B cell (primary cell): Measurements from ENCODE around the gene KATNB1. TPM values are rescaled to one million over a fixed set of nuclear protein-coding genes. Genes with fewer than 3 reads are reported as not detected.

ENCODE experiments used
- ATAC-seq: fragments of 200-7000 bp; cut with Tn5 transposase; one replicate; pipeline ENCODE4 v1.10.0; 2021; ENCODE audit warnings: low read depth, mild to moderate bottlenecking, moderate number of reproducible peaks, moderate library complexity
- CTCF ChIA-PET: fragments of 350-600 bp; sonication (Branson Sonifier 250); formaldehyde crosslinking; loops from one replicate; lab custom pipeline; 2021; ENCODE audit warnings: antibody characterized with exemption, inconsistent platforms; lab: Charles Lee
- POLR2A ChIA-PET: fragments of 350-600 bp; sonication (Branson Sonifier 250); formaldehyde crosslinking; loops from one replicate; lab custom pipeline; 2021; ENCODE audit warnings: antibody characterized with exemption; lab: Charles Lee
- DNase-seq: peaks from one replicate; pipeline ENCODE4 v3.0.0; 2013
- H2AFZ ChIP-seq: 2 replicates; pipeline ENCODE4 v1.6.1; 2012; ENCODE audit warnings: mild to moderate bottlenecking, low read depth, low read length; ENCODE audit not compliant: insufficient read depth, poor library complexity, severe bottlenecking
- H3K27ac ChIP-seq, 2 donors: 1 replicate in 1 of 2; 2 replicates in 1 of 2; pipeline ENCODE4 v1.5.1; 2012 to 2013; ENCODE audit warnings: low read length in 2 of 2, mild to moderate bottlenecking in 2 of 2, moderate library complexity in 1 of 2
- H3K27me3 ChIP-seq, 4 experiments: fragments of 200-600 bp in 1 of 4; sonication (generic) in 1 of 4; replicated peaks in 1 of 4; 1 replicate in 2 of 4; 2 replicates in 2 of 4; pipeline versions ENCODE4 v1.6.1 to v1.7.0; 2013 to 2016; ENCODE audit warnings: low read length in 3 of 4, mild to moderate bottlenecking in 2 of 4, mixed read lengths in 1 of 4, moderate library complexity in 1 of 4; ENCODE audit not compliant: insufficient read depth in 4 of 4, control insufficient read depth in 3 of 4; ENCODE audit errors: control extremely low read depth in 1 of 4
- H3K36me3 ChIP-seq, 2 experiments: replicated peaks in 1 of 2; 1 replicate in 1 of 2; 2 replicates in 1 of 2; pipeline versions ENCODE4 v1.6.1 to v1.7.1; 2013; ENCODE audit warnings: low read length in 1 of 2; ENCODE audit not compliant: insufficient read depth in 2 of 2, control insufficient read depth in 1 of 2; ENCODE audit errors: control extremely low read depth in 1 of 2, extremely low read depth in 1 of 2
- H3K4me1 ChIP-seq, 2 donors: fragments of 200-600 bp in 1 of 2; sonication (generic) in 1 of 2; 1 replicate in 1 of 2; 2 replicates in 1 of 2; pipeline versions ENCODE4 v1.5.1 to v1.6.1; 2013 to 2017; ENCODE audit warnings: low read length in 2 of 2; ENCODE audit not compliant: control insufficient read depth in 2 of 2, insufficient read depth in 2 of 2
- H3K4me2 ChIP-seq: replicated peaks from 2 replicates; pipeline ENCODE3; 2012; ENCODE audit warnings: mild to moderate bottlenecking, low read depth, low read length; ENCODE audit not compliant: poor library complexity, severe bottlenecking
- H3K4me3 ChIP-seq, 5 experiments: fragments of 200-600 bp in 1 of 5; sonication (generic) in 1 of 5; 1 replicate in 3 of 5; 2 replicates in 2 of 5; pipeline versions ENCODE4 v1.5.1 to v1.7.0; 2011 to 2016; ENCODE audit warnings: low read length in 4 of 5, mild to moderate bottlenecking in 4 of 5, low read depth in 2 of 5, control low read depth in 1 of 5, moderate library complexity in 1 of 5; ENCODE audit not compliant: insufficient read depth in 1 of 5; ENCODE audit errors: control extremely low read depth in 1 of 5, extremely low read depth in 1 of 5
- H3K79me2 ChIP-seq: fragments of 200-600 bp; sonication (generic); one replicate; pipeline ENCODE4 v1.6.0; 2016; ENCODE audit warnings: low read length; ENCODE audit not compliant: control insufficient read depth, insufficient read depth
- H3K9ac ChIP-seq: fragments of 200-600 bp; sonication (generic); 2 replicates; pipeline ENCODE4 v1.6.1; 2017; ENCODE audit warnings: mild to moderate bottlenecking, low read length, moderate library complexity
- H3K9me3 ChIP-seq, 3 donors: one replicate each; pipeline versions ENCODE4 v1.6.1 to v1.7.1; 2013; ENCODE audit warnings: low read length in 2 of 3; ENCODE audit not compliant: control insufficient read depth in 2 of 3, insufficient read depth in 1 of 3; ENCODE audit errors: control extremely low read depth in 1 of 3
- H4K20me1 ChIP-seq: 2 replicates; pipeline ENCODE4 v1.6.0; 2012; ENCODE audit warnings: mild to moderate bottlenecking, low read length; ENCODE audit not compliant: insufficient read depth, control insufficient read depth, poor library complexity, severe bottlenecking
- H3K27ac Mint-ChIP-seq: one replicate; pipeline ENCODE4 v1.8.0; 2021; ENCODE audit warnings: mixed read lengths
- H3K27me3 Mint-ChIP-seq: one replicate; pipeline ENCODE4 v1.8.0; 2021; ENCODE audit warnings: mixed read lengths
- H3K4me1 Mint-ChIP-seq: one replicate; pipeline ENCODE4 v1.8.0; 2021; ENCODE audit warnings: mixed read lengths
- H3K4me3 Mint-ChIP-seq: one replicate; pipeline ENCODE4 v1.8.0; 2021; ENCODE audit warnings: mixed read lengths
- H3K9me3 Mint-ChIP-seq: one replicate; pipeline ENCODE4 v1.8.0; 2022; ENCODE audit warnings: mixed read lengths; ENCODE audit not compliant: insufficient read depth
- CTCF ChIP-seq: fragments of 200-600 bp; IDR thresholded peaks from one replicate; pipeline ENCODE4 v1.8.0; 2022; ENCODE audit warnings: antibody characterized with exemption, mild to moderate bottlenecking
- EZH2 ChIP-seq: IDR thresholded peaks from 2 replicates; pipeline ENCODE4 v1.6.1; 2012; ENCODE audit warnings: borderline replicate concordance, low read depth, mild to moderate bottlenecking, moderate library complexity, low read length; ENCODE audit not compliant: insufficient read depth, poor library complexity, severe bottlenecking
- WGBS: methylation state at CpG from one replicate; pipeline ENCODE4 v1.1.5; 2013; ENCODE audit warnings: missing lambda C conversion rate; ENCODE audit not compliant: insufficient coverage; 5-methylcytosine and 5-hydroxymethylcytosine counted together
- intact Hi-C: fragments of 100-400 bp; cut with micrococcal nuclease; formaldehyde crosslinking; loops from one replicate; pipeline ENCODE4 v1.10.0; 2022
- polyA plus RNA-seq: library from polyadenylated mRNA; depleted of rRNA; stranded (reverse); fragments of >200 nt; gene quantifications from 2 replicates; pipeline ENCODE4 v1.2.3, GENCODE V29; 2012
- total RNA-seq, 2 donors: library from RNA; stranded (reverse); fragments of 120-200 nt in 1 of 2; gene quantifications; 1 replicate in 1 of 2; 2 replicates in 1 of 2; pipeline versions ENCODE4 v1.2.3 to v1.2.4, GENCODE V29; 2013 to 2022

The KATNB1 gene
- total and polyA plus RNA-seq, 2 donors (not counting 1 experiment from before 2014, with no cell fraction given) = 20.3 to 29.0 TPM

- intact Hi-C loops = no loop called here
- H4K20me1 ChIP-seq = no peaks in the 10 kb centered on the region
- CTCF ChIA-PET = no interaction called here
- no peaks in the 10 kb centered on the region for H3K9me3 ChIP-seq
- TF ChIP-seq EZH2 = no peak
- no peak for TF ChIP-seq CTCF
- ATAC-seq (peak; percentile 65), DNase-seq (peak; percentile 25)
- H3K27me3 ChIP-seq = no peaks in the 10 kb centered on the region
- no peaks in the 10 kb centered on the region for H3K36me3 ChIP-seq
- no peak overlapping the region for H3K27ac ChIP-seq
- no peaks in the 10 kb centered on the region for H3K9me3 Mint-ChIP-seq
- H3K4me3 ChIP-seq = no peak overlapping the region
- POLR2A ChIA-PET = no interaction called here
- H3K4me1 Mint-ChIP-seq = no peaks in the 10 kb centered on the region
- WGBS = 86% methylated on average over 5 of the region's 6 CpGs
- no peak overlapping the region for H2AFZ ChIP-seq
- H3K27me3 Mint-ChIP-seq = no peaks in the 10 kb centered on the region
- H3K4me3 Mint-ChIP-seq = no peak overlapping the region
- H3K27ac Mint-ChIP-seq = no peak overlapping the region
- H3K9ac ChIP-seq = no peak overlapping the region
- no peaks in the 10 kb centered on the region for H3K79me2 ChIP-seq
- H3K4me1 ChIP-seq = no peaks in the 10 kb centered on the region
- H3K4me2 ChIP-seq = no peak overlapping the region
Observed at GRCh38 chr16:57764341-57765159, 29.0 kb downstream of the KATNB1 start.

GRCh38 chr16:57765160-57765728 is 29.7 kb downstream of the KATNB1 start:
- WGBS = 96% methylated on average over 14 of the region's 17 CpGs
- Mint-ChIP-seq H3K9me3 (no peaks in the 10 kb centered on the region), H3K4me1 (no peaks in the 10 kb centered on the region), H3K27me3 (no peaks in the 10 kb centered on the region), H3K27ac (no peak overlapping the region), H3K4me3 (no peak overlapping the region)
- H3K4me3 ChIP-seq = no peak overlapping the region
- no peaks in the 10 kb centered on the region for H3K79me2 ChIP-seq
- intact Hi-C loops = no loop called here
- no peaks in the 10 kb centered on the region for H3K27me3 ChIP-seq
- ATAC-seq (no peak), DNase-seq (no peak)
- no peak overlapping the region for H3K27ac ChIP-seq
- H4K20me1 ChIP-seq = no peaks in the 10 kb centered on the region
- no peak overlapping the region for H3K4me2 ChIP-seq
- no peak overlapping the region for H3K9ac ChIP-seq
- no peaks in the 10 kb centered on the region for H3K9me3 ChIP-seq
- ChIA-PET CTCF (no interaction called here), POLR2A (no interaction called here)
- no peaks in the 10 kb centered on the region for H3K36me3 ChIP-seq
- H2AFZ ChIP-seq = no peak overlapping the region
- TF ChIP-seq EZH2 = no peak
- TF ChIP-seq CTCF = no peak
- H3K4me1 ChIP-seq = no peaks in the 10 kb centered on the region
